ENCODE data around the gene MEIOC. TPM values are rescaled to one million over a fixed set of nuclear protein-coding genes. Genes with fewer than 3 reads are reported as not detected.
"Not testable (repeated sequence)": the region's sequence is repeated elsewhere in the genome, so short reads cannot be mapped to it uniquely, and the experiment has no call there.

Gene MEIOC
- total RNA-seq, 1 donor from 2014 or later, result 0.41 TPM

- DNase-seq (ENCODE audit: low spot score in 2 of 2) (no peak), FAIRE-seq (no peak)
Observed at GRCh38 chr17:44646280-44646679, 10.0 kb upstream of the MEIOC start.

DNA sequence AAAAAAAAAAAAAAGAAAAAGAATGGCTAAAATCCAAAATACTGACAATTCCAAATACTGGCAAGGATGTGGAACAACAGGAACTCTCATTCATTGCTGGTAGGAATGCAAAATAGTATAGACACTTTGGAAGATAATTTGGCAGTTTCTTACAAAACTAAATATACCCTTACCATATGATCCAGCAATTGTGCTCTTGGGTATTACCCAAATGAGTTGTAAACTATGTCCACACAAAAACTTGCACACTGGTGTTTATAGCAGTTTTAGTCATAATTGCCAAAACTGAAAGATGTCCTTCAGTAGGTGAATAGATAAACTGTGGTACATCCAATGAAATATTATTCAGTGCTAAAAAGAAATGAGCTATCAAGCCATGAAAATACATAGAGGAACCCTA lies 8.5 kb upstream of the MEIOC start:
- no peak for DNase-seq (ENCODE audit: low spot score in 2 of 2)

GRCh38 chr17:44648963-44649362 lies 7.3 kb upstream of the MEIOC start:
- DNase-seq (ENCODE audit: low spot score in 2 of 2) (no peak), FAIRE-seq (no peak)

More for the DNA sequence above, 8.5 kb upstream of the MEIOC start:
- no peak for FAIRE-seq

DNA sequence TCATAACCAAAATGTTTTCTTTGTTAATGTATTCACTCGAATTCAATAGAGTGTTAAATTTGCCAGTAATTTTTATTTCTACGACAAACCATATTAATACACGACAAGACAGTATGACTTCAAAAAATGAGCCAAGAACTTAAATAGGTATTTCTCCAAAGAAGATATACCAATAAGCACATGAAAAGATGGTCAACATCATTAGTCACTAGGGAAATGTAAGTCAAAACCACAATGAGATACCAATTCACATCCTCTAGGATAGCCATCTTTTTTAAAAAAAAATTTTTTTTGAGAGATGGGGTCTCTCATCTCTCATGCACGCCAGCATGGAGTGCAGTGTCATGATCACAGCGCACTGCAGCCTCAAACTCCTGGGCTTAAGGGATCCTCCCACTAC lies 5.0 kb upstream of the MEIOC start:
- FAIRE-seq, result no peak

DNA sequence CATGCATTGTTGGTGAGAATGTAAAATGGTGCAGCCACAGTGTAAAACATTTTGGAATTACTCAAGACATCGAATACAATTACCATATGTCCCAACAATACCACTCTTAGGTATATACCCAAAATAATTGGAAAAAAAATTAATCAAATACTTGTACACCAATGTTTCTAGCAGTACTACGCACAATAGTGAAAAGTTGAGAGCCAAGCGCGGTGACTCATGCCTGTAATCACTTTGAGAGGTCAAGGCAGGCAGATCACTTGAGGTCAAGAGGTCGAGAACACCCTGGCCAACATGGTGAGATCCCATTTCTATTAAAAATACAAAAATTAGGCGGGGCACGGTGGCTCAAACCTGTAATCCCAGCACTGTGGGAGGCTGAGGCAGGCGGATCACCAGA lies 3.5 kb upstream of the MEIOC start:
- DNase-seq (ENCODE audit: low spot score in 2 of 2) (no peak), FAIRE-seq (no peak)

More for the DNA sequence above, 5.0 kb upstream of the MEIOC start:
- DNase-seq (ENCODE audit: low spot score in 2 of 2), result no peak

- FAIRE-seq (no peak), DNase-seq (ENCODE audit: low spot score in 2 of 2) (no peak)
Observed at GRCh38 chr17:44653384-44653783, 2.9 kb upstream of the MEIOC start.

GRCh38 chr17:44653954-44654353 lies 2.3 kb upstream of the MEIOC start:
- no peak for FAIRE-seq
- no peak for DNase-seq (ENCODE audit: low spot score in 2 of 2)

DNA sequence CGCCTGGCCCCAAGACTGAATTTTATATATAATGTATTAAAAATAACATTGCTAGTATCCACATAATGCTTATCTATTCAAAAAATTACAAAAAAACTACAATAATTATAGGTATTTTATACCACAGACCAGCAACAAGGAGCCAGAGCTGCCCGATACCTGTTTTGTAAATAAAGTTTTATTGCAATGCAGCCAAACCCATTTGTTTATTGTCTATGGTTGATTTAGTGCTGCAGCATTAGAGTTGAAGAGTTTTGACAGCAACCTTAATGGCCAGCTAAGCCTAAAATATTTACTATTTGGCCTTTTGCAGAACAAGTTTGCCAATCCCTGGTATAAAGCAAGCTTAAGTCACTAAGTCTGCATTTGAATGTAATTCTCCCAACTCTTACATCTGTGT lies 5.6 kb downstream of the MEIOC start:
- no peak for DNase-seq (ENCODE audit: low spot score in 2 of 2)
- FAIRE-seq, result no peak

GRCh38 chr17:44663095-44663494 lies 6.8 kb downstream of the MEIOC start:
- FAIRE-seq (no peak), DNase-seq (ENCODE audit: low spot score in 2 of 2) (no peak)

GRCh38 chr17:44664867-44665266 lies 8.6 kb downstream of the MEIOC start:
- no peak for FAIRE-seq

GRCh38 chr17:44666006-44666405 lies 9.7 kb downstream of the MEIOC start:
- FAIRE-seq (no peak), DNase-seq (ENCODE audit: low spot score in 2 of 2) (no peak)

More at GRCh38 chr17:44664867-44665266, 8.6 kb downstream of the MEIOC start:
- DNase-seq (ENCODE audit: low spot score in 2 of 2), result no peak

DNA sequence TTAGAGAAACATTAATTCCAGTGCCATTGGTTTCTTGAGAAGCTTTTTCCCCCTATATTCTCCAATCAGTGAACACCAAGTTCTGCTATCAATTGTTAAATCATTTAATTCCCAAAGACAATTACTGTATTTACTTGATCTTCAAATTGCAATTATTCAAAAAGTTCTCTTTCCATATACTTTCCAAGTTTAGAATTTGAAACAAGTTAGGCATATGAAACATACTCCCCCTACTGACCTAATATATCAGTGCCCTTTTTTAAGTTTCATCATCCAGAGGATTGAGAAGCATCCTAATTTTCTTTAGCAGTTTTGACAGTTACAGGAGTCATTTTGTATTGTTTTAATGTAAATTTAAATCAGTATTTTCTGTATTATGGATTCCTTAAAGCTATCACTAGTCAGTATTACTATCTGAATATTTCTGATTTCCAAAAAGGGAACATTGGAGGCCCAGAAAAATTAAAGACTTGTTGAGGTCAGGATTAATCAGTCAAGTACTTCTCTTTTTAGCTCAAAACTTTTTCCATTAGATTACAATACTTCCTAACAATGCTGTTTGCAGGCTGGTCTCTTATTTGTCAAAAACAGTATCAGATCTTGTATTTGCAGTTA lies 16.3 kb downstream of the MEIOC start:
- DNase-seq (ENCODE audit: low spot score in 2 of 2) (no peak), FAIRE-seq (no peak)

GRCh38 chr17:44673893-44674292 lies 17.6 kb downstream of the MEIOC start:
- DNase-seq (ENCODE audit: low spot score in 2 of 2) (no peak), FAIRE-seq (no peak)

GRCh38 chr17:44677136-44677535 lies 20.9 kb downstream of the MEIOC start:
- DNase-seq (ENCODE audit: low spot score in 2 of 2) (no peak), FAIRE-seq (no peak)

DNA sequence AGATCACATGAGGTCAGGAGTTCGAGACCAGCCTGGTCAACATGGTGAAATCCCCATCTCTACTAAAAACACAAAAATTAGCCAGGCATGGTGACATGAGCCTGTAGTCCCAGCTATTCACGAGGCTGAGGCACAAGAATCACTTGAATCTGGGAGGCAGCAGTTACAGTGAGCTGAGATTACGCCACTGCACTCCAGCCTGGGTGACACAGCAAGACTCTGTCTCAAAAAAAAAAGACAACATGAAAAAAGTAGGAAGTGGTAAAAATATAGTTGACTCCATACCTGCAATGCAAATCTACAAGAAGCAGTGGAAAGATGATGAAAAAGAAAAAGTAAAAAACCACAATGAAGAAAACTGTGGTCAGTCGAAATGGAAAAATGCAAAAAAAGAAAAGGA lies 27.0 kb downstream of the MEIOC start:
- not testable (repeated sequence) for FAIRE-seq; DNase-seq (ENCODE audit: low spot score in 2 of 2)

GRCh38 chr17:44687756-44688155 lies 31.5 kb downstream of the MEIOC start:
- no peak for FAIRE-seq

GRCh38 chr17:44688200-44688599 lies 31.9 kb downstream of the MEIOC start:
- FAIRE-seq (no peak), DNase-seq (ENCODE audit: low spot score in 2 of 2) (no peak)

More at GRCh38 chr17:44687756-44688155, 31.5 kb downstream of the MEIOC start:
- DNase-seq (ENCODE audit: low spot score in 2 of 2), result no peak

- DNase-seq (ENCODE audit: low spot score in 2 of 2) (peak in 1 of 2 donors; percentile 33), FAIRE-seq (no peak)
Observed at GRCh38 chr17:44688675-44689476, 32.6 kb downstream of the MEIOC start.

DNA sequence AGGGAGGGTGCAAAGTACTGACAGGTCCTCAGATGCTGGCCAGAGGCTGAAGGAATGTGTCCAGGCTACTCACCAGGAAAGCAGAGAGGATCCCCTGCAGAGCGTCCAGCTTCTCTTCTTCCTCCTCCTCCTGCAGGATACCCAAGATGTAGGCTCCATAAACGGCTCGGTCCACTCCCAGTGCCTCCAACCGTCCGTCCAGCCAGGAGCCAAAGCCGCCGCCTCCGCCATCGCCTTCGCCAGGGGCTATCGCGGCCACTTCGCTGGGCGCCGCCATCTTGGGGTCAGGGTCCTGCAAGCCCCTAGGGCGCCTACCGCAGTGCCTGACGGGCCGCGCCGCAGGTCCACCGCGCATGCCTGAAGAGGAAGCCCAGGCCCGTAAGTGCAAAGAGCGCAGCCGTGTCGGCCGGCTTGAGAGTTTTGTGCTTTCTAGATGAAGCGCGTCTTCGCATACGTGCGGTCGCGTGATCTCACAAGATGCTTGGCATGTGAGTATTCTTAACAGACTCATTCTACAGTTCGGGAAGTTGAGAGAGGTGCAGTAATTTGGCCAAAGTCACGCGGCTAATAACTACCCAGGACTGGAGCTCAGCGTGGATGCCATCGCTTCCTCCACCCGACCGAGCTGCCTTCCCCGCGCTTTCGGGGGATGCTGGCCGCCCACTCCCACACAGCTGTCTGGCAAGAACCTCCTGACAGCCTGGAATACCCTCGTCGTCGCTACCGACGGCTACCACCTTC lies 33.4 kb downstream of the MEIOC start, which contains the start of gene CCDC43:
CCDC43 (minus strand) TSS at position 300 of the 741 bp plus-strand sequence; CDS start at position 277, 23 bp downstream.
- FAIRE-seq, result no peak
- peak; percentile 76 to 84 for DNase-seq (ENCODE audit: low spot score in 2 of 2)

GRCh38 chr17:44690746-44691306 lies 34.6 kb downstream of the MEIOC start:
- DNase-seq (ENCODE audit: low spot score in 2 of 2); FAIRE-seq: not testable (repeated sequence)

- DNase-seq (ENCODE audit: low spot score in 2 of 2) (no peak), FAIRE-seq (no peak)
Observed at GRCh38 chr17:44693609-44694008, 37.3 kb downstream of the MEIOC start.
